Activated CD8-positive, alpha-beta memory T cell treated with anti-CD3 and anti-CD28 coated beads, Interleukin-2, amount 10 ng/mL, durations not matched to agents 7 days and 5 days (primary cell): ENCODE measurements around the gene HES5. TPM values are rescaled to one million over a fixed set of nuclear protein-coding genes. Genes with fewer than 3 reads are reported as not detected.

Experiments used
- ATAC-seq: fragments of 150-1000 bp; cut with Tn5 transposase; one replicate; pipeline ENCODE4 v1.10.0; 2021; ENCODE audit warnings: moderate library complexity
- CTCF ChIA-PET: fragments of 350-600 bp; sonication (Branson Sonifier 250); formaldehyde crosslinking; loops from one replicate; lab custom pipeline; 2021; ENCODE audit warnings: antibody characterized with exemption; lab: Charles Lee
- DNase-seq: peaks from one replicate; pipeline ENCODE4 v3.0.0-alpha.2; 2020
- H3K27ac Mint-ChIP-seq: one replicate; pipeline ENCODE4 v1.8.0; 2021; ENCODE audit warnings: mild to moderate bottlenecking, mixed read lengths
- H3K27me3 Mint-ChIP-seq: one replicate; pipeline ENCODE4 v1.8.0; 2021; ENCODE audit warnings: mixed read lengths
- H3K36me3 Mint-ChIP-seq: one replicate; pipeline ENCODE4 v1.8.0; 2021; ENCODE audit warnings: mild to moderate bottlenecking, mixed read lengths
- H3K4me1 Mint-ChIP-seq: one replicate; pipeline ENCODE4 v1.8.0; 2021; ENCODE audit warnings: mixed read lengths
- H3K4me3 Mint-ChIP-seq: one replicate; pipeline ENCODE4 v1.8.0; 2021; ENCODE audit warnings: mild to moderate bottlenecking, moderate library complexity, mixed read lengths
- H3K9me3 Mint-ChIP-seq: one replicate; pipeline ENCODE4 v1.8.0; 2022; ENCODE audit warnings: low read depth, mixed read lengths
- total RNA-seq, 2 experiments: library from RNA; stranded (reverse); gene quantifications; one replicate each; pipeline ENCODE4 v1.2.3, GENCODE V29; 2021

Gene HES5
- total RNA-seq, 2 experiments from 2014 or later: not detected

DNA sequence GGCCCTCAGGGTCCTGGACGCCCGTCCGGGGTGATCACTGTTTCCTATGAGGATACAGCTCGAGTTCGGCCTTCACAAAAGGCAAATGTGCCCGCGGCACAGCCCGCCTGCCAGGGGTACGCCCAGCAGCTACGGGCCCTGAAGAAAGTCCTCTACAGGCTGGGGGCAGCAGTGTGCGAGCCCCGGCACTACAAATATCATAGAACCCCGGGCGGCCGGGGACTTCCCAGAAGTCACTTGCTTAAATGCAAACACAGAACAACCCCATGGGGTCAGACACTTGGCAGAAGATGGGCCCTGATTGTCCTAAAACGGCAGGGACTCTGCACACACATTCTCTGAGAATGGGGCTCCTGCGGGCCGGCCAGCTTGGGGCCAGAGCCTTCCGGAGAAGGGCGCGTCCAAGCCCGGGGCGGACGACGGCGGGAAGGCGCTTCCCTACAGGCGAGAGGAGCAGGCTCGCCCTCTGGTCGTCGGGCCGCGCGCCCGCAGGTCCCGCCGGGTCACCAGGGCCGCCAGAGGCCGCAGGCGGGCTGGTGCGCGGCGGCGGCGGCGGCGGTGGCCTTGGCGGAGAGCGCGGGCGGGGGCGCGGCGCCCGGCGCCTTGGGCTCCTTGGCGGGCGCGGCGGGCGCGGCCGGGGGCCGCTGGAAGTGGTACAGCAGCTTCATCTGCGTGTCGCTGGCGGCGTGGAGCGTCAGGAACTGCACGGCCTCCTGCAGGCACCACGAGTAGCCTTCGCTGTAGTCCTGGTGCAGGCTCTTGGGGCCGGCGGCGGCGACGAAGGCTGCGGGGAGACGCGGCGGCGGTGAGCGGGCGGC is 888 bp downstream of the HES5 start:
- peaks cover 7% of the 10 kb centered on the region for H3K36me3 Mint-ChIP-seq
- H3K27me3 Mint-ChIP-seq: peaks cover 17% of the 10 kb centered on the region
- CTCF ChIA-PET: interaction anchor here (0.7 to 1.3 kb wide), 3 partner anchors 17 to 114 kb away, joined by 3 to 4 read pairs (median 3); no protein-coding TSS in a partner anchor
- peaks cover 22% of the 10 kb centered on the region for H3K4me1 Mint-ChIP-seq
- no peaks in the 10 kb centered on the region for H3K9me3 Mint-ChIP-seq
- no peak overlapping the region for H3K27ac Mint-ChIP-seq
- no peak overlapping the region for H3K4me3 Mint-ChIP-seq
- DNase-seq (no peak), ATAC-seq (no peak)

DNA sequence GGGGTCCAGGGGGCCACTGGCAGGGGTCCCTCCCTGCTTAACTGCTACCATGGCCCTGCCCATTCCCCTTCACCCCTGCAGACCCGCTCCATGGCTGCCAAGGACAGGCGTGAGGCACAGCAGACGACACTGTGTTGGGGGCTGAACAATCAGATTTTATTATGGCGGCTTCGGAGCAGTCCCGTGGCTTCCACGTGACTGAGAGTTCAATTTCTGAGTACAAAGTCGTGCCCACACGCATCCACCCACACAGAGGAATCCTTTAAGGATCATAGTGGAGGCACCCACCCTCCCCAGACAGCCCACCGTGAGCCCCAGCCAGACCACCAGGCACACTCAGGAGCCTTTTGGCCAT is 1.5 kb downstream of the HES5 start:
- H3K27ac Mint-ChIP-seq: no peak overlapping the region
- H3K4me3 Mint-ChIP-seq: no peak overlapping the region
- H3K27me3 Mint-ChIP-seq: peaks cover 17% of the 10 kb centered on the region

DNA sequence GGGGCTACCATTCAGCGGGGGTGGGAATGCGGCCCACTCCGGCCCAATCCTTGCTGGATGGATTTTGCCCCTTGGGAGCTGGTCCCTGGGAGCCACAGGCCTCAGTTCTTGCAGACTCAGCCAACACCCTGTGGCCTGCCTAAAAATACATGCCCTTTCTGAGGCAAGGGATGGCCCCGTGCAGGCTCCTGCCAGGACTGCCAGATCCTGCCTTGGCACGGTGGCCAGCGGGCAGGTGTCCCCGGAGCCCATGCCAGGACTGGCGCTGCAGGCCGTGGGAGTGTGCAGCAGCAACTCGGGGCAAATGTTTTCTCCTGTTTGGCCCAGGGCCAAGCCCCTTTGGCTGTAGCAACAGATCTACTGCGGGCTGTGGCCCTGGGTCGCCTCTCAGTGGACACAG is 2.0 kb downstream of the HES5 start:
- Mint-ChIP-seq H3K27ac (no peak overlapping the region), H3K4me3 (no peak overlapping the region), H3K36me3 (peaks cover 9% of the 10 kb centered on the region), H3K27me3 (peaks cover 17% of the 10 kb centered on the region), H3K9me3 (no peaks in the 10 kb centered on the region), H3K4me1 (peaks cover 31% of the 10 kb centered on the region)
- CTCF ChIA-PET: interaction anchor here (4.8 to 4.9 kb wide), 2 partner anchors 18 to 112 kb away, joined by 58 to 95 read pairs; no protein-coding TSS in a partner anchor
- ATAC-seq: no peak
- no peak for DNase-seq

More for the DNA sequence above, 1.5 kb downstream of the HES5 start:
- DNase-seq (no peak), ATAC-seq (no peak)
- Mint-ChIP-seq H3K36me3 (peaks cover 7% of the 10 kb centered on the region), H3K4me1 (peaks cover 26% of the 10 kb centered on the region), H3K9me3 (no peaks in the 10 kb centered on the region)
- CTCF ChIA-PET: interaction anchor here (0.7 kb wide), 1 partner anchor 114 kb away, joined by 3 read pairs; no protein-coding TSS in a partner anchor

DNA sequence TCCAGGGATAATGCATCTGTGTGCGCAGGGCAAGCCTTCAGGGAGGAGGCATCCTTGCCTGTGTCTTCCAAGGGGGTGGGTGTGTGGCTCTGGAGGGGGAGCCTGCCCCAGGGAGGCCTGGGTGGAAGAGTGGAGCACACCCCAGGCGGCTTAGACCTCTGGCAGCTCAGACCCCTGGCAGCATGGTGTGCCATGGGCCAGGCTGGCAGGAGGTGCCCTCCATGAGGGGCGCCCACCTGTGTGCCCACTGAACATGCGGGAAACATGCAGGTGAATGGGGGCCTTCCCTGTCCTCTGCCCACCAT is 2.6 kb downstream of the HES5 start:
- H3K36me3 Mint-ChIP-seq: peaks cover 9% of the 10 kb centered on the region
- H3K9me3 Mint-ChIP-seq: no peaks in the 10 kb centered on the region
- CTCF ChIA-PET: interaction anchor here (4.8 to 4.9 kb wide), 2 partner anchors 19 to 111 kb away, joined by 58 to 95 read pairs; no protein-coding TSS in a partner anchor
- H3K4me1 Mint-ChIP-seq: peaks cover 36% of the 10 kb centered on the region
- DNase-seq (no peak), ATAC-seq (no peak)
- peaks cover 15% of the 10 kb centered on the region for H3K27me3 Mint-ChIP-seq
- no peak overlapping the region for H3K4me3 Mint-ChIP-seq
- no peak overlapping the region for H3K27ac Mint-ChIP-seq

DNA sequence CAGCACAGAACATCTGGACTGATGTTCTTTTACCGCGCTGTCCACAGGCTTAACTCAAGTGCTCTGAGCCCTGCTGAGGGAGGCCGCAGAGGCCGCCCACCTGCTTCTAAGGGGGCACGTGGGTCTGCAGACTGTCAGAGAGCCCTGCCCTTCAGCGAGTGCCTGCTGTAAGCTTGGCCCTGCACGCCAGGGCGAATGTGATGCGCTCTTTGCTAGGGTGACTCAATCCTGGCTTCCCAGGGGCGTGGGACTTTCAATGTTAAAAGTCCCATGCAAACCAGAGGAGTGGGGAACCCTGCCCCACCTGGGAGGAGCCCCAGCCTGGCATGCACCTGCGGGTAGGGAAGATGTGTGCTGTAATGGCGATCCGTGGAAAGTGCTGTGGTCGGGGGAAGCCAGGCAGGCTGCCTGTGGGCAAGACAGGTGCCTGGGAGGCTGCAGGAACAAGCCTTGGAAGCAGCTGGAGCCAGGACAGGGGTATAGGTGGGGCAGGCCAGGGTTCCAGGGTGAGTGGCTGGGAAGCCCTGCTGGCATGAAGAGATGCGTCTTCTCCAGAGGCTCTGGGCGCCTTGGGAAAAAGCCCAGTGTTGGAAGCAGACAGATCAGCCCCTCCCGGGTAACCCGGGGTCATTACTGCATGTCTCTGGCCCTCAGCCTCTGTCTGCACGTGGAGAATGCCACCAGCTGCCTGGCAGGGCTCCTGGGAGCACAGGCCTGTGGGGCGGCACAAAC is 3.1 kb downstream of the HES5 start:
- H3K36me3 Mint-ChIP-seq: peaks cover 9% of the 10 kb centered on the region
- no peak overlapping the region for H3K27ac Mint-ChIP-seq
- H3K4me1 Mint-ChIP-seq: peaks cover 39% of the 10 kb centered on the region
- H3K9me3 Mint-ChIP-seq: no peaks in the 10 kb centered on the region
- peak; percentile 77 for DNase-seq
- CTCF ChIA-PET: interaction anchor here (1.4 to 4.9 kb wide), 5 partner anchors 19 to 136 kb away, joined by 3 to 95 read pairs (median 5); partner anchors contain the start of genes MORN1 and RER1
- peaks cover 15% of the 10 kb centered on the region for H3K27me3 Mint-ChIP-seq
- H3K4me3 Mint-ChIP-seq: peak overlapping the region; percentile 73
- peak; percentile 13 for ATAC-seq

DNA sequence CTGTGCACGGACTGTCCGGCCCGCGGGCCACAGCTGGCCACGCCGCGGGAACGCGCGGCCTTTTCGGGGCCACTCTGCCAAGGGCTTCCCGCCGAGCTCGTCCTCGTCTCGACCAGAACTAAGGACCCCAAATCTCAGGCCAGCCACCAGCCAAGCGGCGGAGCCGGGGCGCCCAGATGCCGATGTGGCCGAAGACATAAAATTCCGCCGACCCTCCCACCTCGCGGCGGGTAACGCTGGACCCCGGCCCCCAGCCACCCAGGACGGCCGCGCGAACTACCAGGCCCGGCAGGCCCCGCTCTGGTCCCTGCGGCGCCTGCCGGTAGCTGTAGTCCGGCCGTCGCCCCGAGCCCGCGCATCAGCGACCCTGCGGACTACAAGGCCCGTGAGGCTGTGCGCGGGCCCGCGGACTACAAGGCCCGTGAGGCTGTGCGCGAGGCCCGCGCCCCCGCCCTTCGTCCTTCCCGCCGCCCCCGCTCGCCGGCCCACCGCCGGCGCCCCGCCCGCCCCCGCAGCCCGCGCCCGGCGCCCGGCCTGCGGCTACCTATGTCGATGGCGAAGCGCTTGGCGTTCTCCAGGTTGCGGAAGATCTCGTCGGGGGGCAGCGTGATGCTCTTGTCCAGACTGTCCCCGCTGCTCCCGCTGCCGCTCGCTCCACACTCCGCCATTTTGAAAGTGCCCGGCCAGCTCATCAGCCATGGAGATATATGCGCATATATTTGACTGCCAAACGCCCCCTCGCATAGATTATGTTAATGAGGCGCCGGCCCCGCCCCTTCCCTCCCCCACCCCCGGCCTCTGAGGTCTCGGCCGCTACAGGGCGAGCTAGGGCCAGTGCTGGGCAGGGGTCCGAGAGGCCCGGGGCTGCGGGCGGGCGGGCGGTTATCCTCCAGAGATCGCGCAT is 3.9 kb downstream of the HES5 start, which contains the start of gene PANK4:
Gene PANK4 (minus strand): TSS at position 677 of the 904 bp plus-strand sequence. CDS start 9 bp downstream, at position 668.
- CTCF ChIA-PET: interaction anchor here (0.9 to 4.9 kb wide), 10 partner anchors 15 to 135 kb away, joined by 3 to 95 read pairs (median 4); partner anchors contain the start of genes MORN1, PEX10, RER1 and TNFRSF14
- peaks cover 39% of the 10 kb centered on the region for H3K4me1 Mint-ChIP-seq
- peak within 1 kb of the TSS; percentile 73 for H3K4me3 Mint-ChIP-seq
- ATAC-seq (peak; percentile 88), DNase-seq (peak; percentile 94)
- peaks cover 15% of the 10 kb centered on the region for H3K27me3 Mint-ChIP-seq
- H3K27ac Mint-ChIP-seq: peak within 1 kb of the TSS; percentile 88
- H3K36me3 Mint-ChIP-seq: peaks cover 10% of the 10 kb centered on the region
- no peaks in the 10 kb centered on the region for H3K9me3 Mint-ChIP-seq

DNA sequence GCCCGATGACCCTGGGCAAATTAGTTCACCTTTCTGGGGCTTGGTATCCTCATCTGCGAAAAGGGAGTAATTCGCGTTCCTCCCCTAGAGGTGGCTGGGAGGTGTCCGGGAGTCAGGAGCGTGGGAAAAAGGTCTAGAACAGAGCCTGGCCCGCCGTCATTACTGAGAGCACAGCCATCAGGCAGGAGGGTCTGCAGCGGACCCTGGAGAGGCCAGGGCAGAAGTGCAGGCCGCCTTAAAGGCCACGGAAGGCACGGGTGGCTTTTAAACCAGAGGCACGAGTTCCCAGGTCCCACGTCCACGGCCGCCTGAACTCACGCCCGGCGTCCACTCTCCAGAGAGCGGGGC is 4.5 kb downstream of the HES5 start:
- CTCF ChIA-PET: interaction anchor here (0.9 to 4.9 kb wide), 9 partner anchors 16 to 134 kb away, joined by 3 to 95 read pairs (median 4); partner anchors contain the start of genes MORN1, PEX10, RER1 and TNFRSF14
- peaks cover 38% of the 10 kb centered on the region for H3K4me1 Mint-ChIP-seq
- ATAC-seq (no peak), DNase-seq (no peak)
- peak overlapping the region; percentile 88 for H3K27ac Mint-ChIP-seq
- H3K36me3 Mint-ChIP-seq: peaks cover 16% of the 10 kb centered on the region
- H3K9me3 Mint-ChIP-seq: no peaks in the 10 kb centered on the region
- H3K27me3 Mint-ChIP-seq: peaks cover 10% of the 10 kb centered on the region
- peak overlapping the region; percentile 73 for H3K4me3 Mint-ChIP-seq

DNA sequence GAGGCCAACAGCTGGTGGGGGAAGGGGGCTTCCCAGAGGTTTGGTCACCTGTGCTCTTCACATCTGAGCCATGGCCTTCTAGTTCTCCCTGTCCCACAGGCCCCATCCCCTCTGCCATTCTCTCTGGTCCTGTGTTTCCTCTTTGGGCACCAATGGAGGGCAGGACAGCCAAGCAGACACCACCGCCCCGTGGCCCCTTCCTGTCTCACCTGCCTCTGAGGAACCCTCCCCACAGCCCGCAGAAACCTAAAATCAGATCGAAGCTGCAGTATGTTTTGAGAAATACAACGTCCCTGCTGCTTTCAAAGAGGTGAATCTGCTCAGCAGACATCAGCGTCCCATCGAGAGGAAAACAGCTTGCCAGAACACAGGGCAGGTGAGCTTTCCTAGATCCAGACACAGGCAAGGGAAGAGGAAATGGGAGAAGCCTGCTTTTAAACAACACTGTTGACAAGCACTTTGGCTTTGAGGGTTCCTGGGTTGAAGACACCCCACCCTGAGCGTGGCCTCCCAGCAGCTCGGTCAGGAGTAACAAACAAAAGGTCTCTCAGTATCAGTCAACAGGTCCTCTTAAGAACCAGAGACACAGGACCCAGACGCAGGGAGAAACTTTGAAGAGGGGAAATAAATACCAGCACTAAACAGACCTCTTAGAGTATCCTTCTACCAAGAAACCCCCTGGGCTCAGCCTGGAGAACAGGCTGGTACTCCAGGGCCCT is 6.0 kb downstream of the HES5 start:
- H3K4me3 Mint-ChIP-seq: peak overlapping the region; percentile 73
- peaks cover 38% of the 10 kb centered on the region for H3K4me1 Mint-ChIP-seq
- H3K9me3 Mint-ChIP-seq: no peaks in the 10 kb centered on the region
- peak overlapping the region; percentile 88 for H3K27ac Mint-ChIP-seq
- H3K36me3 Mint-ChIP-seq: peaks cover 17% of the 10 kb centered on the region
- CTCF ChIA-PET: interaction anchor here (1.0 to 4.9 kb wide), 16 partner anchors 10 to 334 kb away, joined by 3 to 95 read pairs (median 4); partner anchors contain the start of genes FAAP20, MORN1, PEX10 and RER1
- peak; percentile 89 for DNase-seq
- ATAC-seq: peak; percentile 18
- peaks cover 8% of the 10 kb centered on the region for H3K27me3 Mint-ChIP-seq

DNA sequence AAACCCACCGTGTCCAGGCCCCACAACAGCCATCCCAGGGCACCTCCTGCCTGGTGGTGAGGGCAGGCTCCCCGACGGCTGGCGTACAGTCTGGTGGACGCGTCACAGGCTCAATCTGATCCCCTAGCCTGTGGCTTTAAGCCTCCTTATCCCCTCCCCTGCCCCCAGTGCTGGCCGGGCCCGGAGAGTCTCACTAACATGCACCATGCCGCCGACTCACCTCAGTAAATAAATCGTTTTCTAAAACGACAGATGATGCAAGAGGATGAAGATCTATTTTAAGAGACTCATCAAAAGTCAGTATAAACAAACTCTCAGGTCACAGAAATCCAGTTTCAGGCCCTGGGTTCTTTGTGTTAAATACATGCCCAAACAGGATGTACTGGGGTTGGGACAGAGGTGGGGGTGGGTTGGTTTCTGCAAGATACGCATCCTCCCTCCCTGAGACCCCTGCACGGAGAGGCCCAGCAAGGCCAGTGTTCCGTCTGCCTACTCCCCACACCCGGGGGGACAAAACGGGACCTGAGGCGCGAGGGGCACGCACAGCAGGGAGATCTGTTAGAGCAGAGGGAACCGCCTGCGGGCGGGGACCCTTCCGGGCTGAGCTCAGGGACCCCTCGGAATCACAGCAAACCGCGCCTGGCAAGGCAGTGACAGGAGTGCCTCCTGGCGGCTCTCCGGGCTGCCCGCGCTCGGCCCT is 6.7 kb downstream of the HES5 start:
- Mint-ChIP-seq H3K36me3 (peaks cover 17% of the 10 kb centered on the region), H3K4me1 (peaks cover 36% of the 10 kb centered on the region), H3K9me3 (no peaks in the 10 kb centered on the region), H3K27me3 (peaks cover 2% of the 10 kb centered on the region), H3K27ac (peak overlapping the region; percentile 88), H3K4me3 (peak overlapping the region; percentile 73)
- CTCF ChIA-PET: interaction anchor here (1.0 to 4.9 kb wide), 13 partner anchors 11 to 334 kb away, joined by 3 to 95 read pairs (median 6); partner anchors contain the start of genes FAAP20, PEX10 and TNFRSF14
- ATAC-seq (peak; percentile 7), DNase-seq (no peak)

DNA sequence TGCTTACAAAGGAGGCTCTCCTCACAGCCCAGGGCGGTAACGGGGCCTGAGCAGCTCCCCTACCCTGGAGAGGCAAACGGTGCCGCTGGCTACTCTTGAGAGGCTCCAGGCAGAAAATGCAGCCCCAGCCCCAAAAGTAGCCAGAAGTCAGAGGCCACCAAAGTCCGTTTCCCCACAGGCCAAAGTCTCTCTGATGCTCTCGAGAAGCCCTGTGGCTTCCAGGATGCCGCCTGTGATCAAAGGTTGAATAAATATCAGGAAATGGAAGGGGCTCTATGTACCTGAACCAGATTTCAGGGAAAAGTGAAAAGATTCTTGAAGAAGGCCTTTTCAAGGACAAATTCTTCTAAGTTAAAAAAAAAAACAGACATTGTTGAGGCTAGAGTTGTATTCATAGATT is 7.8 kb downstream of the HES5 start:
- peak overlapping the region; percentile 73 for H3K4me3 Mint-ChIP-seq
- H3K9me3 Mint-ChIP-seq: no peaks in the 10 kb centered on the region
- peaks cover 19% of the 10 kb centered on the region for H3K36me3 Mint-ChIP-seq
- peaks cover 34% of the 10 kb centered on the region for H3K4me1 Mint-ChIP-seq
- H3K27ac Mint-ChIP-seq: no peak overlapping the region
- peaks cover 2% of the 10 kb centered on the region for H3K27me3 Mint-ChIP-seq
- no peak for ATAC-seq
- no peak for DNase-seq
- CTCF ChIA-PET: no interaction called here

DNA sequence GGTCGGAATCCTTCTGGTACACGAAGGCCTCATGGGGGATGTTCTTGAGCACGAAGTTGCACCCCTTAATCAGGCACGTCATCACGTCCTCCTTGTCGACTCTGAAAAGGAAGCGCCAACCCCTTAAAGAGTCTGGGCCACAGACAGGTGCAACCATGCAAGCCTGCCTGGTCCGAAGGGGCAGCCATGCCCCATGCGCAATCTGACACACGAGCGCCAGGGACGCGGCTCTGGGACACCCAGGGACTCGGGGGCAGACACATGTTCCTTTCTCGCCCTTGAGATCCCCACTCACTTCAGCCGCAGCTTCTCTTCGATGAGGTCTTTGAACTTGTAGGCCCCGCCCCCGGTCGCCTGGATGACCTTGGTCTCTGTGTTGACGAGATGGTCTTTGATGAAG is 9.3 kb downstream of the HES5 start:
- H3K9me3 Mint-ChIP-seq: no peaks in the 10 kb centered on the region
- peaks cover 23% of the 10 kb centered on the region for H3K36me3 Mint-ChIP-seq
- CTCF ChIA-PET: no interaction called here
- no peak overlapping the region for H3K4me3 Mint-ChIP-seq
- no peak for ATAC-seq
- peaks cover 28% of the 10 kb centered on the region for H3K4me1 Mint-ChIP-seq
- H3K27ac Mint-ChIP-seq: no peak overlapping the region
- DNase-seq: no peak
- no peaks in the 10 kb centered on the region for H3K27me3 Mint-ChIP-seq
